GM12874 (cell line): ENCODE measurements around the gene EML3.
A peak's percentile ranks its signal among the peaks of the same experiment; 100 is the strongest.

Experiments
- CTCF ChIP-seq: IDR thresholded peaks from 2 replicates; pipeline ENCODE4 v1.5.1; 2011; ENCODE audit warnings: low read depth, mild to moderate bottlenecking, control low read depth, low read length, moderate library complexity; ENCODE audit not compliant: insufficient read depth

The EML3 gene

GRCh38 chr11:62591448-62592145, 21.0 kb downstream of the EML3 start, which contains the start of gene TUT1:
Gene TUT1 (minus strand): TSS chr11:62591523. CDS start chr11:62591485, 38 bp downstream.
- TF ChIP-seq CTCF = no peak

GRCh38 chr11:62588966-62589637, 23.5 kb downstream of the EML3 start:
- peak; percentile 22; the same call in 1 of the 2 replicates for TF ChIP-seq CTCF

GRCh38 chr11:62580959-62581715, 31.4 kb downstream of the EML3 start:
- no peak for TF ChIP-seq CTCF

- no peak for TF ChIP-seq CTCF
Measured at GRCh38 chr11:62579252-62579651, 33.3 kb downstream of the EML3 start.

GRCh38 chr11:62578541-62578940, 34.0 kb downstream of the EML3 start:
- TF ChIP-seq CTCF = no peak

GRCh38 chr11:62577046-62577714, 35.4 kb downstream of the EML3 start:
- TF ChIP-seq CTCF = no peak

- TF ChIP-seq CTCF = no peak
Measured at GRCh38 chr11:62575837-62576236, 36.7 kb downstream of the EML3 start.
